H1 (cell line): ENCODE measurements around the gene UGT2B15. TPM values are rescaled to one million over a fixed set of nuclear protein-coding genes. Genes with fewer than 3 reads are reported as not detected.

Experiments
- CTCF ChIA-PET: fragments of 300-600 bp; sonication (Branson Sonifier 250); formaldehyde crosslinking; loops from one replicate; lab custom pipeline; 2021; ENCODE audit not compliant: partially characterized antibody; lab: Charles Lee
- POLR2A ChIA-PET: fragments of 300-600 bp; sonication (Branson Sonifier 250); formaldehyde crosslinking; loops from one replicate; lab custom pipeline; 2021; ENCODE audit warnings: inconsistent platforms; ENCODE audit not compliant: partially characterized antibody; lab: Charles Lee
- DNase-seq, 2 experiments: peaks; one replicate each; pipeline versions ENCODE4 v3.0.0 to v3.0.0-alpha.2; 2010 to 2022; ENCODE audit warnings: low spot score in 2 of 2, low read depth in 1 of 2, mixed read lengths in 1 of 2
- FAIRE-seq: peaks from 2 replicates; lab custom pipeline; 2011; peaks lifted over from hg19 to GRCh38; lab: Jason Lieb, UNC
- H2AFZ ChIP-seq: 2 replicates; pipeline ENCODE4 v1.8.1; 2012; ENCODE audit warnings: low read length, inconsistent platforms
- H2AK5ac ChIP-seq: 2 replicates; pipeline ENCODE4 v1.6.1; 2013; ENCODE audit warnings: low read depth, low read length
- H2BK120ac ChIP-seq: replicated peaks from 2 replicates; pipeline ENCODE3; 2013; ENCODE audit warnings: low read depth, low read length, inconsistent platforms
- H2BK12ac ChIP-seq: 2 replicates; pipeline ENCODE4 v1.6.1; 2013; ENCODE audit warnings: low read depth, low read length
- H2BK15ac ChIP-seq: 2 replicates; pipeline ENCODE4 v1.6.1; 2013; ENCODE audit warnings: low read length
- H2BK20ac ChIP-seq: 2 replicates; pipeline ENCODE4 v1.6.1; 2013; ENCODE audit warnings: low read length
- H2BK5ac ChIP-seq: 2 replicates; pipeline ENCODE4 v1.6.1; 2013; ENCODE audit warnings: low read depth, low read length
- H3K14ac ChIP-seq: 2 replicates; pipeline ENCODE4 v1.6.1; 2013; ENCODE audit warnings: inconsistent platforms; ENCODE audit not compliant: insufficient read length
- H3K18ac ChIP-seq: 2 replicates; pipeline ENCODE4 v1.6.1; 2013; ENCODE audit warnings: low read length; ENCODE audit errors: extremely low read depth
- H3K23ac ChIP-seq: 2 replicates; pipeline ENCODE4 v1.6.1; 2013; ENCODE audit warnings: inconsistent platforms; ENCODE audit not compliant: insufficient read length
- H3K23me2 ChIP-seq: 2 replicates; pipeline ENCODE4 v1.6.1; 2013; ENCODE audit warnings: low read depth, low read length
- H3K27ac ChIP-seq: 2 replicates; pipeline ENCODE4 v1.6.1; 2011; ENCODE audit warnings: low read depth, low read length, inconsistent platforms
- H3K27me3 ChIP-seq, 4 experiments: replicated peaks in 1 of 4; 1 replicate in 1 of 4; 2 replicates in 3 of 4; pipeline versions ENCODE4 v1.6.1 to v1.8.1; 2011 to 2013; ENCODE audit warnings: low read length in 3 of 4, mild to moderate bottlenecking in 3 of 4, inconsistent platforms in 2 of 4, mixed read lengths in 2 of 4, moderate library complexity in 1 of 4; ENCODE audit not compliant: control insufficient read depth in 3 of 4, insufficient read depth in 3 of 4; ENCODE audit errors: extremely low read depth in 1 of 4
- H3K36me3 ChIP-seq, 4 experiments: 2 replicates each; pipeline versions ENCODE4 v1.6.1 to v1.8.1; 2011 to 2013; ENCODE audit warnings: mild to moderate bottlenecking in 4 of 4, low read length in 3 of 4, moderate library complexity in 2 of 4, control low read depth in 1 of 4, inconsistent platforms in 1 of 4; ENCODE audit not compliant: insufficient read depth in 4 of 4, control insufficient read depth in 2 of 4
- H3K4ac ChIP-seq: replicated peaks from 2 replicates; pipeline ENCODE3; 2013; ENCODE audit warnings: low read length, low read depth, mixed read lengths, inconsistent platforms; ENCODE audit not compliant: insufficient read length
- H3K4me1 ChIP-seq, 4 experiments: replicated peaks in 1 of 4; 1 replicate in 1 of 4; 2 replicates in 3 of 4; pipeline versions ENCODE4 v1.6.1 to v1.8.1; 2011 to 2013; ENCODE audit warnings: low read length in 3 of 4, inconsistent platforms in 2 of 4, mixed read lengths in 1 of 4; ENCODE audit not compliant: insufficient read depth in 4 of 4, control insufficient read depth in 3 of 4
- H3K4me2 ChIP-seq, 2 experiments: 2 replicates each; pipeline versions ENCODE4 v1.6.1 to v1.8.1; 2011 to 2013; ENCODE audit warnings: low read depth in 2 of 2, low read length in 2 of 2, control low read depth in 1 of 2, inconsistent platforms in 1 of 2, mild to moderate bottlenecking in 1 of 2; ENCODE audit not compliant: insufficient read depth in 1 of 2
- H3K4me3 ChIP-seq, 4 experiments: fragments of 200-600, 300-600 bp in 1 of 4; sonication (generic), shearing (Covaris generic), sonication (Bioruptor Twin) in 1 of 4; 2 replicates each; pipeline versions ENCODE4 v1.5.1 to v1.8.1; 2011 to 2016; ENCODE audit warnings: low read length in 4 of 4, low read depth in 3 of 4, control low read depth in 2 of 4, inconsistent platforms in 2 of 4, mild to moderate bottlenecking in 2 of 4, mixed read lengths in 1 of 4, moderate library complexity in 1 of 4; ENCODE audit not compliant: insufficient read depth in 2 of 4; ENCODE audit errors: extremely low read depth in 1 of 4
- H3K56ac ChIP-seq: replicated peaks from 2 replicates; pipeline ENCODE3; 2013; ENCODE audit warnings: low read depth, mild to moderate bottlenecking, mixed read lengths, low read length, inconsistent platforms; ENCODE audit not compliant: insufficient read length
- H3K79me1 ChIP-seq: 2 replicates; pipeline ENCODE4 v1.6.1; 2013; ENCODE audit warnings: low read depth, low read length, control low read depth
- H3K79me2 ChIP-seq, 2 experiments: 2 replicates each; pipeline versions ENCODE4 v1.6.1 to v1.8.1; 2012 to 2013; ENCODE audit warnings: low read length in 2 of 2, mild to moderate bottlenecking in 2 of 2, inconsistent platforms in 1 of 2; ENCODE audit not compliant: insufficient read depth in 2 of 2, control insufficient read depth in 1 of 2
- H3K9ac ChIP-seq, 4 experiments: replicated peaks in 1 of 4; 1 replicate in 1 of 4; 2 replicates in 3 of 4; pipeline versions ENCODE4 v1.6.1 to v1.8.1; 2011 to 2013; ENCODE audit warnings: low read depth in 3 of 4, low read length in 3 of 4, control low read depth in 2 of 4, mild to moderate bottlenecking in 2 of 4, moderate library complexity in 2 of 4, inconsistent platforms in 1 of 4; ENCODE audit errors: extremely low read depth in 1 of 4
- H3K9me3 ChIP-seq, 2 experiments: 2 replicates each; pipeline versions ENCODE4 v1.6.1 to v1.8.1; 2012 to 2013; ENCODE audit warnings: mild to moderate bottlenecking in 2 of 2, moderate library complexity in 2 of 2, control low read depth in 1 of 2, inconsistent platforms in 1 of 2, low read depth in 1 of 2, low read length in 1 of 2, mixed read lengths in 1 of 2; ENCODE audit not compliant: insufficient read depth in 2 of 2
- H4K20me1 ChIP-seq, 2 experiments: replicated peaks in 1 of 2; 2 replicates each; pipeline versions ENCODE3 to v1.8.1; 2011 to 2013; ENCODE audit warnings: inconsistent platforms in 2 of 2, low read length in 2 of 2, mild to moderate bottlenecking in 1 of 2; ENCODE audit not compliant: insufficient read depth in 2 of 2, control insufficient read depth in 1 of 2
- H4K5ac ChIP-seq: 2 replicates; pipeline ENCODE4 v1.6.1; 2013; ENCODE audit warnings: low read length, low read depth, mixed read lengths, inconsistent platforms; ENCODE audit not compliant: insufficient read length
- H4K8ac ChIP-seq: 2 replicates; pipeline ENCODE4 v1.8.0; 2013; ENCODE audit warnings: mild to moderate bottlenecking, moderate library complexity, low read length, inconsistent platforms; ENCODE audit not compliant: insufficient read depth; ENCODE audit errors: extremely low read depth
- H4K91ac ChIP-seq: replicated peaks from 2 replicates; pipeline ENCODE3; 2013; ENCODE audit warnings: low read length, mixed read lengths, inconsistent platforms; ENCODE audit not compliant: insufficient read length
- ASH2L ChIP-seq: fragments of 200-600, 300-600 bp; sonication (generic); IDR thresholded peaks from one replicate; pipeline ENCODE4 v1.7.1; 2017; ENCODE audit warnings: low read length
- BCL11A ChIP-seq, 2 experiments: IDR thresholded peaks; one replicate each; pipeline ENCODE4 v1.6.1; 2011; ENCODE audit warnings: low read depth in 2 of 2, low read length in 2 of 2, mild to moderate bottlenecking in 2 of 2
- BRCA1 ChIP-seq: IDR thresholded peaks from 2 replicates; pipeline ENCODE4 v1.6.1; 2012; ENCODE audit warnings: low read depth, low read length, improper control_type of control experiment
- CHD1 ChIP-seq: IDR thresholded peaks from 2 replicates; pipeline ENCODE4 v1.6.1; 2012; ENCODE audit warnings: low read depth, low read length, improper control_type of control experiment
- FOSL1 ChIP-seq: IDR thresholded peaks from 2 replicates; pipeline ENCODE4 v1.6.1; 2011; ENCODE audit warnings: mild to moderate bottlenecking, low read depth, low read length, moderate library complexity; ENCODE audit not compliant: insufficient read depth
- GTF2F1 ChIP-seq: IDR thresholded peaks from 2 replicates; pipeline ENCODE4 v1.6.1; 2012; ENCODE audit warnings: low read depth, low read length, improper control_type of control experiment, borderline replicate concordance
- HDAC6 ChIP-seq: IDR thresholded peaks from one replicate; pipeline ENCODE4 v1.7.1; 2012; ENCODE audit warnings: low read depth, mild to moderate bottlenecking, inconsistent platforms, low read length, moderate library complexity
- NANOG ChIP-seq: IDR thresholded peaks from 2 replicates; pipeline ENCODE4 v1.6.1; 2011; ENCODE audit warnings: low read length, low read depth, mild to moderate bottlenecking, inconsistent platforms; ENCODE audit not compliant: insufficient read depth, poor library complexity, severe bottlenecking
- POLR2A ChIP-seq, 2 experiments: IDR thresholded peaks; 1 replicate in 1 of 2; 2 replicates in 1 of 2; pipeline ENCODE4 v1.6.1; 2011; ENCODE audit warnings: low read depth in 2 of 2, low read length in 2 of 2, mild to moderate bottlenecking in 2 of 2; ENCODE audit errors: control extremely low read depth in 1 of 2
- RBBP5 ChIP-seq: IDR thresholded peaks from 2 replicates; pipeline ENCODE4 v1.7.1; 2012; ENCODE audit warnings: low read depth, mild to moderate bottlenecking, inconsistent platforms, low read length, moderate library complexity, borderline replicate concordance
- RNF2 ChIP-seq: fragments of 200-900, 300-1000 bp; sonication (generic); IDR thresholded peaks from 2 replicates; pipeline ENCODE4 v1.7.1; 2016; ENCODE audit warnings: borderline replicate concordance, low read depth, mild to moderate bottlenecking, antibody characterized with exemption, low read length; ENCODE audit not compliant: poor library complexity, severe bottlenecking; ENCODE audit errors: missing control alignments
- SIX5 ChIP-seq: IDR thresholded peaks from 2 replicates; pipeline ENCODE4 v1.6.1; 2011; ENCODE audit warnings: mild to moderate bottlenecking, low read depth, low read length
- TAF1 ChIP-seq: IDR thresholded peaks from 2 replicates; pipeline ENCODE4 v1.6.1; 2011; ENCODE audit warnings: mild to moderate bottlenecking, low read depth, low read length
- ZNF274 ChIP-seq: IDR thresholded peaks from 2 replicates; pipeline ENCODE4 v1.7.0; 2012; ENCODE audit warnings: low read length, borderline replicate concordance; ENCODE audit errors: extremely low read depth
- WGBS, 2 experiments: shearing (Covaris generic) in 1 of 2; methylation state at CpG; one replicate each; pipeline versions ENCODE4 v1.1.6 to v1.1.7; 2013 to 2015; ENCODE audit warnings: low lambda C conversion rate in 2 of 2, mixed read lengths in 2 of 2, inconsistent platforms in 1 of 2, low coverage in 1 of 2, missing lambda C conversion rate in 1 of 2; ENCODE audit not compliant: insufficient replicate concordance in 2 of 2, insufficient coverage in 1 of 2, insufficient read length in 1 of 2; ENCODE audit errors: extremely low coverage in 1 of 2, missing lambda C conversion rate in 1 of 2; 5-methylcytosine and 5-hydroxymethylcytosine counted together
- polyA plus RNA-seq, 7 experiments: library from polyadenylated mRNA; depleted of rRNA in 3 of 7; stranded (reverse) in 5 of 7; unstranded in 2 of 7; fragments of >200 nt in 5 of 7; fragments of 200-250 nt in 2 of 7; gene quantifications; 1 replicate in 5 of 7; 2 replicates in 1 of 7; 4 replicates in 1 of 7; pipeline versions ENCODE4 v1.2.1 to v1.2.3, GENCODE V29; 2011 to 2013; ENCODE audit warnings: missing spikeins in 2 of 7, mixed read lengths in 2 of 7
- total RNA-seq: library from RNA; stranded (reverse); fragmentation: NEBNext Ultra II Directional; extraction: Animal tissue kit (Norgen Biotek cat#: 25700); gene quantifications from 2 replicates; pipeline ENCODE4 v1.2.1, GENCODE V29; 2021

UGT2B15 gene
- total and polyA plus RNA-seq, 2 of the 8 experiments (the other 6 are each of a cell fraction or from before 2014, with no cell fraction given), result not detected

DNA sequence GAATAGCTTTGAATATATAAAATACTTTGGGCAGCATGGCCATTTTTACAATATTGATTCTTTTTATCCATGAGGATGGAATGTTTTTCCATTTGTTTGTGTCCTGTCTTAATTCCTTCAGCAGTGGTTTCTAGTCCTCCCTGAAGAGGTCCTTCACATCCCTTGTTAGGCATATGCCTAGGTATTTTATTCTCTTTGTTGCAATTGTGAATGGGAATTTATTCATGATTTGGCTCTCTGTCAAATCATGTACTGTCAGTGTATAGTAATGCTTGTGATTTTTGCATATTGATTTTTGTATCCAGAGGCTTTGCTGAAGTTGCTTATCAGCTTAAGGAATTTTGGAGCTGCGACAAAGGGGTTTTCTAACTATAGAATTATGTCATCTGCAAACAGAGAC, 18.5 kb downstream of the UGT2B15 start:
- H3K36me3 ChIP-seq, result no peaks in the 10 kb centered on the region
- no peaks in the 10 kb centered on the region for H4K20me1 ChIP-seq
- H3K4ac ChIP-seq, result no peak overlapping the region
- no peak overlapping the region for H4K8ac ChIP-seq
- H3K56ac ChIP-seq, result no peak overlapping the region
- no peak overlapping the region for H2BK120ac ChIP-seq
- peaks cover 0 to 2% (median 0%) of the 10 kb centered on the region in 4 experiments; a peak in 2 of 7 replicates for H3K4me1 ChIP-seq
- H3K18ac ChIP-seq, result no peak overlapping the region
- TF ChIP-seq ASH2L (no peak), RNF2 (no peak), CHD1 (no peak), NANOG (no peak), FOSL1 (no peak), POLR2A (IDR thresholded peaks at IDR 0.05; ENCODE audit: control extremely low read depth in 1 of 2, low read depth in 2 of 2, low read length in 2 of 2) (no peak), BCL11A (IDR thresholded peaks at IDR 0.05; ENCODE audit: low read depth in 2 of 2, low read length in 2 of 2) (no peak), GTF2F1 (no peak), BRCA1 (no peak), TAF1 (no peak), HDAC6 (no peak), RBBP5 (no peak), SIX5 (no peak), ZNF274 (no peak)
- no peaks in the 10 kb centered on the region for H3K9me3 ChIP-seq
- POLR2A ChIA-PET, result no interaction called here
- H3K27ac ChIP-seq, result no peak overlapping the region
- H3K4me3 ChIP-seq, result no peak overlapping the region
- H4K5ac ChIP-seq, result no peak overlapping the region
- WGBS, 2 experiments, result 85% methylated on average over 1 of the region's 1 CpG; no CpG with 5 or more reads in 1 of the 2 experiments
- H2BK12ac ChIP-seq, result no peak overlapping the region
- H3K79me2 ChIP-seq, result no peaks in the 10 kb centered on the region
- CTCF ChIA-PET, result no interaction called here
- H2BK15ac ChIP-seq, result no peak overlapping the region
- no peak overlapping the region for H2AFZ ChIP-seq
- no peak overlapping the region for H3K23ac ChIP-seq
- no peak overlapping the region for H3K9ac ChIP-seq
- no peak overlapping the region for H2BK20ac ChIP-seq
- no peak overlapping the region for H3K4me2 ChIP-seq
- no peak overlapping the region for H2BK5ac ChIP-seq
- no peaks in the 10 kb centered on the region for H3K23me2 ChIP-seq
- no peak overlapping the region for H4K91ac ChIP-seq
- H3K27me3 ChIP-seq, result no peaks in the 10 kb centered on the region
- H2AK5ac ChIP-seq, result no peak overlapping the region
- H3K79me1 ChIP-seq, result no peaks in the 10 kb centered on the region
- DNase-seq, result no peak
- no peak overlapping the region for H3K14ac ChIP-seq
- FAIRE-seq, result no peak
